Activated T-cell treated with anti-CD3 and anti-CD28 coated beads, Interleukin-2, amount 50 U/mL, for 4 hours (primary cell): ENCODE data around the gene POMP. TPM values are rescaled to one million over a fixed set of nuclear protein-coding genes. Genes with fewer than 3 reads are reported as not detected.
A peak's percentile ranks its signal among the peaks of the same experiment; 100 is the strongest.

ENCODE experiments used
- ATAC-seq, 2 donors: fragments of 200-7000 bp; cut with Tn5 transposase; one replicate each; pipeline ENCODE4 v1.10.0; 2021
- DNase-seq: peaks from one replicate; pipeline ENCODE4 v3.0.0-alpha.2; 2020
- H3K27me3 Mint-ChIP-seq: one replicate; pipeline ENCODE4 v1.8.0; 2021; ENCODE audit warnings: low read depth, mixed read lengths
- H3K36me3 Mint-ChIP-seq: one replicate; pipeline ENCODE4 v1.8.0; 2022; ENCODE audit warnings: mixed read lengths; ENCODE audit not compliant: insufficient read depth
- H3K4me1 Mint-ChIP-seq: one replicate; pipeline ENCODE4 v1.8.0; 2021; ENCODE audit warnings: low read depth, mixed read lengths
- H3K4me3 Mint-ChIP-seq: one replicate; pipeline ENCODE4 v1.8.0; 2021; ENCODE audit warnings: mild to moderate bottlenecking, moderate library complexity, mixed read lengths
- H3K9me3 Mint-ChIP-seq: one replicate; pipeline ENCODE4 v1.8.0; 2021; ENCODE audit warnings: mixed read lengths
- total RNA-seq, 3 donors: library from RNA; stranded (reverse); gene quantifications; one replicate each; pipeline ENCODE4 v1.2.1, GENCODE V29; 2021

Gene POMP
- 100 to 1,000 TPM; 164 to 177 (median 170) TPM for total RNA-seq

DNA sequence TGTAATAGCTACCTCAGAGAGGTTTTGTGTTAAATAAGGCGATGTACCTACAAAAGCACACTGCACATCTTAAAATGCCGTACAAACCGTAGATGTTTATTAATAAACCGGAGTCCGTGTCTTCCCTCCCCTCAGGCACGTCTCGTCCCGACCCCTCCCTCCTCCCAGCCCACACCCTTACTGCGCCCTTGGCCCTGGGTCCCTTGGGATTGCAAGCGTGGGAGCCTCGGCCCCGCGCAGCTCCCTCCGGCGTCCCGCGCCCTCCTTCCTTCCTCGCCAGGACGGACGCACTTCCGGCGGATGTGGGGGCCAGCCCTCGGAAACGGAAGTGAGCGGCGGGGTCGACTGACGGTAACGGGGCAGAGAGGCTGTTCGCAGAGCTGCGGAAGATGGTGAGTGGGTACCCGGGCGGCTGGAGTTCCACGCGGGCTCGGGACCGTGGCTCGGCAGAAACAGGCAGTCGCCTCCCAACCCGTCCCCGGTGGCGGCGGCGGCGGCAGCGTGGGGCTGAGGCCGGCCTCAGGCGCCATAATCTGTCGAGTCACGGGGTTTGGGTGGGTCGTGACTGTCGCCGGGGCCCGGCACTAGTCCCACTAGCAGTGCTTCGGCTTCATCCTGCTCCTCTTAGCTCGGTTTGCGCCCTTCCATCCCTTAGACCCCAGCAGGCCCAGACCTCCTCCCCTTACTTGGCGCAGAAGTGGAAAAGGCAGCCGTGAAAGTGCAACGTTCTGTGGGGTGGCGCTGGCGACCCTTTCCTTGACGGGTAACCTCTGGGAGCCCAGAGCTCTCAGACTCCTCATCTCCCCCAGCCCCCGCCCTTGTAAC lies at the start of gene POMP:
POMP (plus strand) TSS at position 335 of the 825 bp plus-strand sequence; CDS start at position 390, 55 bp downstream.
- peaks cover 27% of the 10 kb centered on the region for H3K36me3 Mint-ChIP-seq
- H3K9me3 Mint-ChIP-seq, result no peaks in the 10 kb centered on the region

GRCh38 chr13:28609381-28609780 lies 49.5 kb upstream of the POMP start:
- Mint-ChIP-seq H3K9me3 (no peaks in the 10 kb centered on the region), H3K27me3 (no peaks in the 10 kb centered on the region), H3K4me3 (no peak overlapping the region), H3K4me1 (peaks cover 21% of the 10 kb centered on the region), H3K36me3 (no peaks in the 10 kb centered on the region)
- no peak for ATAC-seq
- no peak for DNase-seq

More for the DNA sequence above, at the start of gene POMP:
- H3K4me3 Mint-ChIP-seq, result peak within 1 kb of the TSS; percentile 98
- peaks cover 51% of the 10 kb centered on the region for H3K4me1 Mint-ChIP-seq
- H3K27me3 Mint-ChIP-seq, result no peaks in the 10 kb centered on the region
- ATAC-seq, result peak; percentile 91 to 92
- DNase-seq, result peak; percentile 84

DNA sequence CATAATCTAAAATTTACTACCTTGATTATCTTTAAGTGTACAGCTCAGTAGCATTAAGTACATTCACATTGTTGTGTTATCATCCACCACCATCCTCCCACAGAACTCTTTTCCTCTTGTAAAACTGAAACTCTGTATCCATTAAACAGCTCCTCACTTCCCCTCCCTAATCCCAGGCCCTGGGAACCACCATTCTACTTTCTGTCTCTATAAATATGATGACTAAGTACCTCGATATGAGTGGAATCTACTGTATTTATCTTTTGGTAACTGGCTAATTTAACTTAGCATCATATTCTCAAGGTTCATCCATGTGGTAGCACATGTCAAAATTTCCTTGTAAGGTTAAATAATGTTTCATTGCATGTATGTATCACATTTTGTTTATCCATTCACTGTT lies 49.0 kb upstream of the POMP start:
- Mint-ChIP-seq H3K9me3 (no peaks in the 10 kb centered on the region), H3K36me3 (no peaks in the 10 kb centered on the region), H3K27me3 (no peaks in the 10 kb centered on the region), H3K4me3 (no peak overlapping the region), H3K4me1 (peaks cover 21% of the 10 kb centered on the region)
- no peak for DNase-seq
- no peak for ATAC-seq

DNA sequence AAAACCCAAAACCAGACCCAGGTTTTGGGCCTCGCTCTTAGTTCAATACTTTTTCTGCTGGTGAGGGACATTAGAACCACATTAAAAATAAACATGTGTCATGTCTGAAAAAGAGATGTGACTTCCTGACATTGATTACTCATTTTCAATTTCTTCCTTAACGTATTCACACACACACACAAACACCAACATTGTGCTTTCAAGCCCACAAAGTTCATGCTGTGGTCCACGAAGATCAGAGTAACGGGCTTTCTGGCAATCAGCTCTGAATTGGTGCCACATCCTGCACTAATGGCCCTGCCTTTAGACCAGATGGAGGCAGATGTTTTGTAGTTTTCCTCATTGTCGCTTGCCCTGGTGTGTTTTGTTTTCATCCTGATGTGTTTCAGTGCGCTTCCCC lies 47.9 kb upstream of the POMP start:
- no peaks in the 10 kb centered on the region for H3K27me3 Mint-ChIP-seq
- ATAC-seq (peak; percentile 49 to 54), DNase-seq (no peak)
- H3K4me1 Mint-ChIP-seq, result peaks cover 21% of the 10 kb centered on the region
- no peaks in the 10 kb centered on the region for H3K9me3 Mint-ChIP-seq
- no peaks in the 10 kb centered on the region for H3K36me3 Mint-ChIP-seq
- H3K4me3 Mint-ChIP-seq, result no peak overlapping the region

- DNase-seq, result no peak
- H3K4me3 Mint-ChIP-seq, result no peak overlapping the region
- H3K9me3 Mint-ChIP-seq, result no peaks in the 10 kb centered on the region
- peak; percentile 49 to 60 for ATAC-seq
- H3K27me3 Mint-ChIP-seq, result no peaks in the 10 kb centered on the region
- H3K4me1 Mint-ChIP-seq, result peaks cover 21% of the 10 kb centered on the region
- no peaks in the 10 kb centered on the region for H3K36me3 Mint-ChIP-seq
Measured at GRCh38 chr13:28611654-28612131, 47.2 kb upstream of the POMP start.

GRCh38 chr13:28613562-28613961 lies 45.4 kb upstream of the POMP start:
- H3K9me3 Mint-ChIP-seq, result no peaks in the 10 kb centered on the region
- H3K27me3 Mint-ChIP-seq, result no peaks in the 10 kb centered on the region
- H3K36me3 Mint-ChIP-seq, result no peaks in the 10 kb centered on the region
- no peak for DNase-seq
- peaks cover 21% of the 10 kb centered on the region for H3K4me1 Mint-ChIP-seq
- no peak overlapping the region for H3K4me3 Mint-ChIP-seq
- no peak for ATAC-seq

DNA sequence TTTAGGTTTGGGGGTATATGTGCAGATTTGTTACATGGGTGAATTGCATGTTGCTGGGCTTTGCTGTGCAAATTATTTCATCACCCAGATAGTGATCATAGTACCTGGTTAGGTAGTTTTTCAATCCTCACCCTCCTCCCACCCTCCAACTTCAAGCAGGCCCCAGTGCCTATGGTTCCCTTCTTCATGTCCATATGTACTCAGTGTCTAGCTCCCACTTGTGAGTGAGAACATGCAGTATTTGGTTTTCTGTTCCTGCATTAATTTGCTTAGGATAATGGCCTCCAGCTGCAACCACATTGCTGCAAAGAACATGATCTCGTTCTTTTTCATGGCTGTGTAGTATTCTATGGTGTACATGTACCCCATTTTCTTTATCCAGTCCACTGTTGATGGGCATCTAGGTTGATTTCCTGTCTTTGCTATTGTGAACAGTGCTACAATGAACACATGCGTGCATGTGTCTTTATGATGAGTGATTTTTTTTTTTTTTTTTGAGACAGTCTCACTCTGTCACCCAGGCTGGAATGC lies 42.9 kb upstream of the POMP start:
- peaks cover 2% of the 10 kb centered on the region for H3K27me3 Mint-ChIP-seq
- ATAC-seq (no peak), DNase-seq (no peak)
- H3K4me3 Mint-ChIP-seq, result no peak overlapping the region
- H3K4me1 Mint-ChIP-seq, result peaks cover 14% of the 10 kb centered on the region
- H3K9me3 Mint-ChIP-seq, result no peaks in the 10 kb centered on the region
- no peaks in the 10 kb centered on the region for H3K36me3 Mint-ChIP-seq

DNA sequence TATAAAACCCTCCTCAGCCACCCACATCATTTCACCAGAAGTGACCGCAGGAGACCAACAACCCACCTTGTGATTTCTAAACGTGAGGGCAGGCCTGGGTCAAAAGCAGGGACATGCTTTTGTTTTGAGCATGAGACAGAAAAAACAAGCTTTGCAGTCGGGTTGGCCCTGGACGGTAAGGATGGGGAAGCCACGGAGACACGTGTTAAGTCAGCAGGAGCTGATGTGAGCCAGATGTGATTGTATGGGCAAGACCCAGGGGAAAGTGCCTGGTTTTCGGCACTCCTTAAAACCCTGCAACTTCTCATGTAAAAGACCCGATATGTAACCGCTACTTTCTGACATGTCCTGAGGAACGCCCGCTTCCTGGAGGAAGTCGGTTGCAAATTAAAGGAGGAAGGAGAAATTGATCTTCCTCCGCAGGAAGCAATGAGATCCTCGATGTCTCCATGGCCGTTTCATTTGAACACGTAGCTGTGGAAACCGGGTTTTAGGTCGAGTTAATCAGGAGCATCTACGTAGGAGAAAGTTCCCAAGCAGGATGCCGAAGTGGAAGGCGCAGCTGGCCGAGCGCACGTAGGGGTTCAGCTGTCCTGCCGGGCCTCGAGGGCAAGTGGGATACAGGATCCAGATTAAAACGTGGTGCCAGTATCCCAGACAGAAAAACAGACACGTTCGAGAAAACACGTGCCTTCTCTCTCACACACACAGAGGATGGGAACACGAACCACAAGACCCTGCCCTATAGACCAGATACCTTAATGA lies 40.5 kb upstream of the POMP start:
- Mint-ChIP-seq H3K9me3 (no peaks in the 10 kb centered on the region), H3K4me1 (no peaks in the 10 kb centered on the region), H3K27me3 (peaks cover 2% of the 10 kb centered on the region), H3K4me3 (no peak overlapping the region), H3K36me3 (no peaks in the 10 kb centered on the region)
- no peak for DNase-seq
- ATAC-seq, result no peak

- ATAC-seq (no peak), DNase-seq (no peak)
- H3K36me3 Mint-ChIP-seq, result no peaks in the 10 kb centered on the region
- H3K9me3 Mint-ChIP-seq, result no peaks in the 10 kb centered on the region
- H3K4me3 Mint-ChIP-seq, result no peak overlapping the region
- H3K27me3 Mint-ChIP-seq, result peaks cover 2% of the 10 kb centered on the region
- peaks cover 6% of the 10 kb centered on the region for H3K4me1 Mint-ChIP-seq
Measured at GRCh38 chr13:28620011-28620830, 38.7 kb upstream of the POMP start.

DNA sequence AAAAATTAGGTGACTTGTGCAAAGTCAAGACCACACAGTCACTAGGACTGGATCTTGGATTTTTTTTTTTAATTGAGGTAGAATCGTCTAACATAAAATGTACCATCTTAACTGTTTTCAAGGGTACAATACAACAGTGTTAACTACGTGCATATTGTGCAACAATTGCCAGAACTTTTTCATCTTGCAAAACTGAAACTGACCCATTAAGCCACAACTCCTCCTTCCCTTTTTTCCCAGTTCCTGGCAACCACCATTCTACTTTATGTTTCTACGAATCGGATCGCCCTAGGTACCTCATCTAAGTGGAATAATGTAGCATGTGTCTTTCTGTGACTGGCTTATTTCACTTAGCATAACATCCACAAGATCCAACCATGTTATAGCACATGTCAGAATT lies 37.5 kb upstream of the POMP start:
- H3K4me3 Mint-ChIP-seq, result no peak overlapping the region
- no peak for ATAC-seq
- DNase-seq, result no peak
- no peaks in the 10 kb centered on the region for H3K36me3 Mint-ChIP-seq
- H3K27me3 Mint-ChIP-seq, result peaks cover 2% of the 10 kb centered on the region
- H3K4me1 Mint-ChIP-seq, result peaks cover 6% of the 10 kb centered on the region
- no peaks in the 10 kb centered on the region for H3K9me3 Mint-ChIP-seq

DNA sequence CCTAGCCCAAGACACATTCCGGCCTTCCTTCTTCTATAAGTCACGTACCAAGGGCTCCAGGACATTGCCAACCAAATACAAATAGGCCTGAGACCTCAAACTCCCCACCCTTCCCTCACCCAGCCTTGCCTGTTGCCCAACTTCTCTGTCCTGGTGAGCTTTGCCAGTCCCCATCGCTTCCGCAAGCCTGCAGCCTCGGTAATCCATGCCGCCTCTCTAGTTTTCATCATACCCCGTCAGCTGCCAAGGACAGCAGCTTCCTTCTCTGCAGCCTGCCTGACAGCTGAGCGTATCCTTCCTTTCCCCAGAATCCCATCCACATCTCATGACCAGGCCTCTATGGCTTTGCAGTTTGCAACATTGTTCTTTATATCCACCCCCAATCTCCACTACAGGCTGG lies 36.6 kb upstream of the POMP start:
- ATAC-seq, result no peak
- no peaks in the 10 kb centered on the region for H3K9me3 Mint-ChIP-seq
- peaks cover 6% of the 10 kb centered on the region for H3K4me1 Mint-ChIP-seq
- H3K4me3 Mint-ChIP-seq, result no peak overlapping the region
- no peak for DNase-seq
- peaks cover 2% of the 10 kb centered on the region for H3K27me3 Mint-ChIP-seq
- no peaks in the 10 kb centered on the region for H3K36me3 Mint-ChIP-seq

GRCh38 chr13:28623782-28624706 lies 34.9 kb upstream of the POMP start:
- H3K4me1 Mint-ChIP-seq, result peaks cover 6% of the 10 kb centered on the region
- H3K27me3 Mint-ChIP-seq, result peaks cover 1% of the 10 kb centered on the region
- H3K36me3 Mint-ChIP-seq, result no peaks in the 10 kb centered on the region
- no peaks in the 10 kb centered on the region for H3K9me3 Mint-ChIP-seq
- H3K4me3 Mint-ChIP-seq, result no peak overlapping the region
- ATAC-seq, result no peak
- DNase-seq, result no peak

DNA sequence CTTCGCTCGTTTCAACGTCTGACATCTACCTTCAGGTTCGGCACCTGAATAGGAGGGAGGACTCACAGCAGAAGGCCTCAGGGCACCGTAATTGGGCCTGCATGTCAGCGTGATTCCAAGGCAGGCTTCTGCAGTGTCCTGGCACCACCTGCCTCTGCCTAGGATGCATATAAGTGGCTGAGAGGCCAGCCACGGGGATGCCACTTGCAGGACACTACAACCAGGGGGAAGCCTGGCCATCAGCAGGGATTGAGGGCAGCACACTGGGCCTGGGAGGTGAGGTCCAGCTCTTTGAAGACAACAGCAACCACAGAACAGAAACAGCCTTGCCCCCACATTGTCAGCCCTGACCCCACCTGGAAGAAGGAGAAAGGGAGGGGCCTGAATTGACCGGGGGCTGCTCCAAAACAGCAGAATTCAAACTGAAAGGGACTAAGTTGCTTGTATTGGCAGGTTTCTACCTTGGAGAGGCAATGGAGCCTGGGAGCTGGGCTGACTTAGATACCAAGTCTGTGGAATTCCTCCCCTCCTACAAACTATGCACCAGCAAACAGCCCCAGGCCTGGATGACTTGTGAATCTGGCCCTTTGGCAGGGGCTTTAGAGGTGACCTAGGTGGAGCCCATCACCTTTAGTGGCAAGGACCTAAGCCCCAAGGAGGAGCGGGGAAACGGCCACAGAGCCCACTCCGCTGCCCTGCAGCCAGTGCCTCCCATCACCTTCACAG lies 34.1 kb upstream of the POMP start:
- ATAC-seq, result no peak

More for the DNA sequence above, 34.1 kb upstream of the POMP start:
- Mint-ChIP-seq H3K4me1 (peaks cover 6% of the 10 kb centered on the region), H3K9me3 (no peaks in the 10 kb centered on the region), H3K4me3 (no peak overlapping the region), H3K27me3 (no peaks in the 10 kb centered on the region), H3K36me3 (no peaks in the 10 kb centered on the region)
- DNase-seq, result no peak
